ENCODE measurements around the gene KDM3B. TPM values are rescaled to one million over a fixed set of nuclear protein-coding genes. Genes with fewer than 3 reads are reported as not detected.

Gene KDM3B
- total and polyA plus RNA-seq, 2 experiments from 2014 or later = 25.8 to 86.6 TPM

- H3K79me2 ChIP-seq (replicated peaks; ENCODE audit: insufficient read depth) = no peaks in the 10 kb centered on the region
- H3K9me3 Mint-ChIP-seq = no peaks in the 10 kb centered on the region; the same call in 2 of the 3 replicates
- no peak for DNase-seq (ENCODE audit: low spot score)
- no peaks in the 10 kb centered on the region; the same call in 1 of the 2 replicates for H3F3A ChIP-seq (replicated peaks; ENCODE audit: low read depth)
- no peaks in the 10 kb centered on the region for H3K36me3 Mint-ChIP-seq (ENCODE audit: low read depth)
- no peak overlapping the region for H3K4me3 Mint-ChIP-seq
- ATAC-seq = no peak
- H3K27ac ChIP-seq (ENCODE audit: low read depth) = no peak overlapping the region
- no peaks in the 10 kb centered on the region for H3K27me3 ChIP-seq (ENCODE audit: insufficient read depth)
- H3K9me2 ChIP-seq (ENCODE audit: insufficient read depth) = no peaks in the 10 kb centered on the region
- H2AFZ ChIP-seq = no peak overlapping the region
- no peak overlapping the region for H3K27ac Mint-ChIP-seq
- peaks cover 11% of the 10 kb centered on the region for H3K27me3 Mint-ChIP-seq (ENCODE audit: insufficient read depth, low read depth, poor library complexity)
- H4K20me1 ChIP-seq (replicated peaks; ENCODE audit: insufficient read depth) = no peaks in the 10 kb centered on the region
- no peak for TF ChIP-seq ZNF462 (CRISPR knock-in tag; IDR thresholded peaks at IDR 0.05)
- no peak for TF ChIP-seq CREB1 (CRISPR knock-in tag; IDR thresholded peaks at IDR 0.05; ENCODE audit: low read depth)
- TF ChIP-seq ETS1 (IDR thresholded peaks at IDR 0.05) = no peak
- TF ChIP-seq POLR2AphosphoS5 (IDR thresholded peaks at IDR 0.05; ENCODE audit: low read depth) = no peak
- TF ChIP-seq STAT1 (IDR thresholded peaks at IDR 0.05; ENCODE audit: unreplicated experiment) = no peak
- no peak for TF ChIP-seq ZNF331 (CRISPR knock-in tag; IDR thresholded peaks at IDR 0.05; ENCODE audit: low read depth)
- TF ChIP-seq EZH2 (IDR thresholded peaks at IDR 0.05; ENCODE audit: low read depth, unreplicated experiment) = no peak
- no peak for TF ChIP-seq NANOG (IDR thresholded peaks at IDR 0.05; ENCODE audit: borderline replicate concordance)
- no peak for TF ChIP-seq JUNB (IDR thresholded peaks at IDR 0.05; ENCODE audit: unreplicated experiment)
- TF ChIP-seq ZNF114 (CRISPR knock-in tag; IDR thresholded peaks at IDR 0.05) = no peak
- TF ChIP-seq EZH2phosphoT487 (IDR thresholded peaks at IDR 0.05; ENCODE audit: unreplicated experiment) = no peak
- no peak for TF ChIP-seq REST (IDR thresholded peaks at IDR 0.05; ENCODE audit: unreplicated experiment)
- H3K4me3 ChIP-seq = no peak overlapping the region
- H3K4me1 ChIP-seq (ENCODE audit: insufficient read depth) = peaks cover 5% of the 10 kb centered on the region; the same call in 1 of the 2 replicates
- H3K36me3 ChIP-seq (ENCODE audit: insufficient read depth) = no peaks in the 10 kb centered on the region
- peaks cover 34% of the 10 kb centered on the region for H3K4me1 Mint-ChIP-seq
- H3K4me2 ChIP-seq = no peak overlapping the region
These were observed 106.9 kb downstream of the KDM3B start for GRCh38 chr5:138459311-138459933.

Measured in GM23338 (cell line).